Thyroid gland (tissue), 4 donors: Measurements from ENCODE around the gene COL7A1. TPM values are rescaled to one million over a fixed set of nuclear protein-coding genes. Genes with fewer than 3 reads are reported as not detected.

Experiments used
- DNase-seq, 2 donors: peaks; one replicate each; pipeline ENCODE4 v3.0.0-alpha.2; 2019
- H3K27ac ChIP-seq, 3 donors: fragments of 200-600 bp; sonication (generic); 1 replicate in 2 of 3; 2 replicates in 1 of 3; pipeline ENCODE4 v1.5.1; 2016 to 2019; ENCODE audit warnings: mild to moderate bottlenecking in 1 of 3, moderate library complexity in 1 of 3
- H3K27me3 ChIP-seq: fragments of 200-600 bp; sonication (generic); one replicate; pipeline ENCODE4 v1.5.1; 2019
- H3K36me3 ChIP-seq, 2 donors: fragments of 200-600 bp; sonication (generic); one replicate each; pipeline ENCODE4 v1.5.1; 2016 to 2019
- H3K4me1 ChIP-seq, 2 donors: fragments of 200-600 bp; sonication (generic); one replicate each; pipeline ENCODE4 v1.5.1; 2017 to 2019
- H3K4me3 ChIP-seq, 3 donors: fragments of 200-600 bp; sonication (generic); replicated peaks in 1 of 3; 1 replicate in 2 of 3; 2 replicates in 1 of 3; pipeline ENCODE4 v1.5.1; 2016; ENCODE audit warnings: mild to moderate bottlenecking in 1 of 3
- H3K9me3 ChIP-seq: fragments of 200-600 bp; sonication (generic); one replicate; pipeline ENCODE4 v1.5.1; 2017
- CTCF ChIP-seq, 6 experiments: fragments of 200-600 bp in 3 of 6; fragments of 450-650 bp in 3 of 6; sonication (generic) in 3 of 6; IDR thresholded peaks; one replicate each; pipeline ENCODE4 v1.5.1; 2016 to 2019; ENCODE audit warnings: antibody characterized with exemption in 6 of 6, mild to moderate bottlenecking in 2 of 6, inconsistent platforms in 1 of 6, moderate library complexity in 1 of 6
- POLR2A ChIP-seq, 2 donors: fragments of 450-650 bp; IDR thresholded peaks; one replicate each; pipeline ENCODE4 v1.6.1; 2017; ENCODE audit warnings: antibody characterized with exemption in 2 of 2, mild to moderate bottlenecking in 2 of 2, moderate library complexity in 1 of 2
- WGBS, 2 donors: methylation state at CpG; one replicate each; pipeline ENCODE4 v1.1.5; 2017; 5-methylcytosine and 5-hydroxymethylcytosine counted together
- intact Hi-C: fragments of 100-400 bp; cut with DNase I; formaldehyde crosslinking; loops from one replicate; pipeline ENCODE4 v1.15.1; 2023
- total RNA-seq, 4 donors: library from RNA; depleted of rRNA; stranded (reverse); fragments of >200 nt; gene quantifications; one replicate each; pipeline ENCODE4 v1.2.3, GENCODE V29; 2016

The COL7A1 gene
- total RNA-seq, 4 donors from 2014 or later = 0.34 to 1.0 (median 0.80) TPM

- H3K4me1 ChIP-seq = peaks cover 8 to 12% of the 10 kb centered on the region in 2 donors
- H3K36me3 ChIP-seq = peaks cover 14 to 22% of the 10 kb centered on the region in 2 donors
- intact Hi-C loops = no loop called here
- peak within 1 kb of the TSS; percentile 73 to 93 (median 78) for H3K27ac ChIP-seq
- H3K4me3 ChIP-seq = peak within 1 kb of the TSS; percentile 9 to 76 (median 36)
- H3K27me3 ChIP-seq = no peaks in the 10 kb centered on the region
- 1 to 4% methylated on average over 30 to 43 of the region's 86 CpGs for WGBS, 2 donors
- peak; percentile 92 to 94 for DNase-seq
- TF ChIP-seq POLR2A (IDR thresholded peaks at IDR 0.05) (peak in 1 of 2 donors; percentile 94), CTCF (IDR thresholded peaks at IDR 0.05) (peak; percentile 44 to 96 (median 74))
- no peaks in the 10 kb centered on the region for H3K9me3 ChIP-seq
Observed at GRCh38 chr3:48609088-48610005, 14.2 kb upstream of the COL7A1 start, which contains the start of gene UQCRC1. UQCRC1 (minus strand) TSS chr3:48609646; CDS start chr3:48609620, 26 bp downstream.

- WGBS, 2 donors = 96 to 99% methylated on average over 5 of the region's 5 CpGs
- H3K9me3 ChIP-seq = no peaks in the 10 kb centered on the region
- H3K4me1 ChIP-seq = peaks cover 8 to 12% of the 10 kb centered on the region in 2 donors
- no peaks in the 10 kb centered on the region for H3K27me3 ChIP-seq
- intact Hi-C loops = no loop called here
- no peak overlapping the region for H3K4me3 ChIP-seq
- no peak for DNase-seq
- TF ChIP-seq POLR2A (IDR thresholded peaks at IDR 0.05) (no peak), CTCF (IDR thresholded peaks at IDR 0.05) (no peak)
- H3K36me3 ChIP-seq = peaks cover 32 to 40% of the 10 kb centered on the region in 2 donors
- no peak overlapping the region for H3K27ac ChIP-seq
Observed at GRCh38 chr3:48607519-48607918, 12.4 kb upstream of the COL7A1 start.

GRCh38 chr3:48601622-48601994, 6.5 kb upstream of the COL7A1 start:
- DNase-seq = peak; percentile 73 to 77
- no peak overlapping the region for H3K27ac ChIP-seq
- TF ChIP-seq POLR2A (IDR thresholded peaks at IDR 0.05) = no peak

DNA sequence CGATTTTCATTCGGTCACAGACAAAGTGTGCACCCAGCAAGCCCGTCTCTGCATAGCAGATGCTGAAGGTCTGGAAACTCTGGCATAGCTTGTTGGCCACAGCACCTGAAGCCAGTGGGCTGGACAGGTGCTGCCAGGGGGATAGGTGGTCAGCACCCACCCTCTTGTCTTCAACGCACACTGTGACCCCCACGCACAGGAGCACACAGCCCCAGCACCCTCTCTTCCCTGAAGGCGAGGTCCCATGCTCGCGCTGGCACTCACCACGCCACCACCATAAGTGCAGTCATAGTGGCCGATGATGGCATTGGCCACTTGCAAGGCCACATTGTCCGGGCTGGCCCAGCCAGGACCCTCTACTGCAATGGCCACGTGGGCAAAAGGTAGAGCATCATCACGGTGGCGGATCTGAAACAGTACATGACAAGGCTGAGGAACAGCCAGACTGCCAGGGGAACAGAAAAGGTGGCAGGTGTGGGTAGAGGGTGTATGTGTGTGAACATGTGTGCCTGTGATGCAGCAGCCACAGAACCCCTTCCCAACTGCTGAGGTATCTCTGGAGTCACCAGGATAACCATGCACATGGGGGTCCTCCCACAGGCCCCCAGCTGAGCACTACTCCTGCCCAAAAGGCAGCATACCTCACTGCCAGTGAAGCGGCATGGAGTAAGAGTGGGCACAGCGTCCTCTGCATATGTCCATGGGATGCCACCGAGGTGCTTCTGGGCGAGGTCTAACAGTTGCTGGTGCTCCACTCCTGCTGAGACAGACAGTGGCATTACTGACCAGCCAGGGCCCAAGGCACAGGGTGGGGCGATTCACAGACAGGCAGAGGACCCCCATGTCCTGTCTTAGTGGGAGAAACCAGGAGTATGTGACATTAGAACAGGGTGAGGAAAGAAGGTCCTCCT, 5.8 kb upstream of the COL7A1 start:
- Histone ChIP-seq H3K9me3 (no peaks in the 10 kb centered on the region), H3K27me3 (no peaks in the 10 kb centered on the region), H3K36me3 (peaks cover 71 to 83% of the 10 kb centered on the region in 2 donors), H3K27ac (no peak overlapping the region), H3K4me3 (no peak overlapping the region), H3K4me1 (no peaks in the 10 kb centered on the region)
- intact Hi-C loops = no loop called here
- 92 to 97% methylated on average over 15 to 19 of the region's 19 CpGs for WGBS, 2 donors
- no peak for DNase-seq
- TF ChIP-seq CTCF (IDR thresholded peaks at IDR 0.05) (no peak), POLR2A (IDR thresholded peaks at IDR 0.05) (no peak)

More at GRCh38 chr3:48601622-48601994, 6.5 kb upstream of the COL7A1 start:
- Histone ChIP-seq H3K4me1 (no peaks in the 10 kb centered on the region), H3K27me3 (no peaks in the 10 kb centered on the region), H3K9me3 (no peaks in the 10 kb centered on the region), H3K36me3 (peaks cover 71 to 89% of the 10 kb centered on the region in 2 donors), H3K4me3 (no peak overlapping the region)
- intact Hi-C loops = no loop called here
- WGBS, 2 donors = 48 to 51% methylated on average over 2 of the region's 2 CpGs

DNA sequence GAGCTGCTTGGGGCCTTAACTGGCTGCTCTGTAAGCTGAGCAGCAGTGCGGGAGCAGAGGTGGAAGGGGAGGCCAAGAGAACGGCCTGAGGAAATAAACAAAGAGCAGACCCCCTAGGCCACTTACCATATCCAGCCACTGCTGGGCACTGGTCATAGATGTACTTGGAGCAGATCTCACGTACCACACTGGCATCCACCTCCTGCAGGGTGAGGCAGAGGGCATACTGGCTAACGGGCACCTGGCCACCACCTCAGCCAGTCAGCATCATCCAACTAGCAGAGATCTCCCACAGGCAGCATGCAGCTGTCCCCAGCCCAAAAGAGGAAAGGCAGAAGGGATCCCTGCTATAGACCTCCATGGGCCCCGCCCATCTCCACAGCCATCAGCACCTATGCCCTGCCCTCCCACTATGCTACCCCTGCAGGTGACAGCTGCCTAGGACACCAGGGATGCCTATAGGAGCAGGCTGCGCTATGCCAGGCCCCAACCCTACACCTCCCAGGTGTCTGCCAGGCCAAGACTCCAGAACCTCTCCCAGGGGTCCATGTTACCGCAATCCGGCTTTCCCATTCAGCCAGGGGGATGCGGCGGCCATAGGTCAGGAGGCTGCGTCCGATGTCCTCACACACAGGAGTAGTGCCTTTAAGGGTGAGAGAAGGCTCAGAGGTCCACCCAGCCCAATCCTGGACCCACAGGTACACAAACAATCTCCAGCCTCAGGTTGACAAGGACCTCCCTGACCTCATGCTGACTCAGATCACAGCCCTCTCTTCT, 4.6 kb upstream of the COL7A1 start:
- TF ChIP-seq CTCF (IDR thresholded peaks at IDR 0.05) (no peak), POLR2A (IDR thresholded peaks at IDR 0.05) (no peak)
- no peak overlapping the region for H3K27ac ChIP-seq
- H3K4me3 ChIP-seq = no peak overlapping the region
- peaks cover 5 to 9% of the 10 kb centered on the region in 2 donors for H3K4me1 ChIP-seq
- intact Hi-C loops = no loop called here
- no peaks in the 10 kb centered on the region for H3K27me3 ChIP-seq
- DNase-seq = no peak
- WGBS, 2 donors = 92 to 100% methylated on average over 3 to 10 of the region's 12 CpGs
- H3K36me3 ChIP-seq = peaks cover 60 to 71% of the 10 kb centered on the region in 2 donors
- H3K9me3 ChIP-seq = no peaks in the 10 kb centered on the region
